GM18498 (cell line): Measurements from ENCODE around the gene RASL10A.
"Not testable (repeated sequence)": the region's sequence is repeated elsewhere in the genome, so short reads cannot be mapped to it uniquely, and the experiment has no call there.

Source experiments
- ATAC-seq: cut with Tn5 transposase; IDR thresholded peaks from one replicate; pipeline ENCODE4 v1.9.1; 2021; ENCODE audit warnings: mild to moderate bottlenecking, moderate library complexity; ENCODE audit not compliant: unreplicated experiment

Gene RASL10A, protein sequence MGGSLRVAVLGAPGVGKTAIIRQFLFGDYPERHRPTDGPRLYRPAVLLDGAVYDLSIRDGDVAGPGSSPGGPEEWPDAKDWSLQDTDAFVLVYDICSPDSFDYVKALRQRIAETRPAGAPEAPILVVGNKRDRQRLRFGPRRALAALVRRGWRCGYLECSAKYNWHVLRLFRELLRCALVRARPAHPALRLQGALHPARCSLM

DNA sequence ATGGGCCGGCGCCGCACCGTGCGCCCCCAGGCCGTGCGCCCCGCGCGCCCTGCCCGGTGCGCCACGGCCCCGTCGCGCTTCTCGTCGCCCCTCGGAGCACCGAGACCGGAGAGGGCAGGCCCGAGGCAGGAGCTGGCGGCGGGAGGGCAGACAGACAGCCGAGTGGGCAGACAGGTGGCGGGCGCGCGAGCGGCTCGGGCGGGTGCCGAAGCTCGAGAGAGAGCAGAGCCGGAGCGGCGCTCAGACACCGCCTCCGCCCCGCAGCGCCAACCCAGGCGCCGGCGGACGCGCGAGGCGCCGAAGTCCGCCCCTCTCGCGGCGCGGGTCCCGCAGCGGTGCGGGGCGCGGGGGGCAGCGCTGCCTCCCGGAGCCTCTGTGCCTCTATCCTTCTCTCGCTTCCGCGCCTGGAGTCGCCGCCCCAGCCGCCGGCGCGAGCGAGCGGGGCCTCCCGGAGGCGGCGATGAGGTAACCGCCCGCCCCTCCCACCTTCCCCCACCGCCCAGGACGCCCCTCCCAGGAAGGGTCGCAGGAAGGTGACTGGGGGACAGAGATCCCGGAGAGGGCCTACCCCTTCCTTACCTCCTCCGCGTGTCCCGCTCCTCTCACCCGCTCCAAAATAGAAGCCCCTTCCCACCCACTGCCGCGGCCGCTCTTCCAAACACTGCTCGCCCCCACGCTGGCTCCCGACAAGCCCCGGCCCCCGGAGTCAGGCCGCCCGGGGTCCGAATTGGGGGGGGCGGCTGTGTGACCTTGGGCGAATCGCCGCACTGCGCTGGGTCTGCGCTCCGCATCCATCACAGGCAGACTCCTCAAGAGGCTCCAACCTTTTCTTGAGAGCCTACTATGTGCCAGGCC lies at the start of gene RASL10A:
RASL10A (minus strand) TSS at position 412 of the 855 bp plus-strand sequence. CDS start 451 bp downstream, outside the sequence.
- ATAC-seq, result no peak

- no peak for ATAC-seq
These were observed 44.0 kb upstream of the RASL10A start for GRCh38 chr22:29359469-29359868.

DNA sequence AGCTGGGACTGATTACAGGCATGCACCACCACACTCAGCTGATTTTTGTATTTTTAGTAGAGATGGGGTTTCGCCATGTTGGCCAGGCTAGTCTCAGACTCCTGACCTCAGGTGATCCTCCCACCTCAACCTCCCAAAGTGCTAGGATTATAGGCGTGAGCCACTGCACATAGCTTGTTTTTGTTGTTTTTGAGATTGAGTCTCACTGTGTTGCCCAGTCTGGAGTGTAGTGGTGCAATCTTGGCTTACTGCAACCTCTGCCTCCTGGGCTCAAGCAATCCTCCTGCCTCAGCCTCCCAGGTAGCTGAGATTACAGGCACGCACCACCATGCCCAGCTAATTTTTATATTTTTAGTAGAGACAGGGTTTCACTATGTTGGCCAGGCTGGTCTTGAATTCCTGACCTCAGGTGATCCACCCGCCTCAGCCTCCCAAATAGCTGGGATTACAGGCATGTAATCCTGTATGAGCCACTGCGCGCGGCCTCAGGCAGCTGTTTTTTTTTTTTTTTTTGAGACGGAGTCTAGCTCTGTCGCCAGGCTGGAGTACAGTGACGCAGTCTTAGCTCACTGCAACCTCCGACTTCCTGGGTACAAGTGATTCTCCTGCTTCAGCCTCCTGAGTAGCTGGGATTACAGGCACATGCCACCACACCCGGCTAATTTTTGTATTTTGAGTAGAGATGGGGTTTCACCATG lies 41.8 kb upstream of the RASL10A start:
- not testable (repeated sequence) for ATAC-seq

GRCh38 chr22:29353860-29354259 lies 38.4 kb upstream of the RASL10A start:
- ATAC-seq, result no peak

DNA sequence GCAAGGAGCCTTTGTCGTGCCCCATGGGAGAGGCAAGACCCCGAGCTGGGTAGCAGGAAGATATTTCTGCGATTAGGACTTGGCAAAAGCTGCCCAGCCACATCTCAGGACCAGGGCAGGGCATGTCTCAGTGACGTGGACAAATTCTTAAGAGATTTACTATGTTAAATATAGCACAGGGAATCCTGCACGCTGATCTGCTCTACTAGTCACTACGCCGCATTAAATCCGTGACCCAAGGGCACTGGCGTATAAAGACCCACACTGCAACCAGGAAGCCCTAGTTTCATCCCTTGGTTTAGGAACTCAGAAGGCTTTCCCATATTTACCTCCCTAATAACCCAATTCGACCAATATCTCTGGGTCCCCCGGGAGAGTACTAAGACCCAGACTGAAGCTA lies 37.8 kb upstream of the RASL10A start:
- ATAC-seq, result no peak

- ATAC-seq, result no peak
These were observed 37.3 kb upstream of the RASL10A start for GRCh38 chr22:29352778-29353177.

DNA sequence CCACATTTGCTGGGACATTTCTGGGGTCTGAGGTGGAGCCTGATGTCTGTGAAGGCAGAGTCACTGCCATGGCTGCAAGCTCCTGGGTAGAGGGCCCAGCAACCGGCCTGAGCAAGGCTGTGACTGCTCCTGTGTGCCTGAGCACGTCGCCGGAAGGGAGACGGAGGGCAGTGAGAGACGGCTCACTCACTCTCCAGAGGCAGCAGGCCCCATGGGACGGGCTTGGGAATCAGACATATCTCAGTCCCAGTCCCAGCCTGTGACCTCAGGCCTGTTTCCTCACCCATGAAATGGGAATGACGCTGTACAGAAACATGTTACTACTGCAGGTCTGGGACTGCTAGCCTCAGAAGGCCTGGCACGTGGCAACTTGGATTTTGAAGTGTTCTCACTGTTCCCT lies 36.4 kb upstream of the RASL10A start:
- ATAC-seq, result no peak

DNA sequence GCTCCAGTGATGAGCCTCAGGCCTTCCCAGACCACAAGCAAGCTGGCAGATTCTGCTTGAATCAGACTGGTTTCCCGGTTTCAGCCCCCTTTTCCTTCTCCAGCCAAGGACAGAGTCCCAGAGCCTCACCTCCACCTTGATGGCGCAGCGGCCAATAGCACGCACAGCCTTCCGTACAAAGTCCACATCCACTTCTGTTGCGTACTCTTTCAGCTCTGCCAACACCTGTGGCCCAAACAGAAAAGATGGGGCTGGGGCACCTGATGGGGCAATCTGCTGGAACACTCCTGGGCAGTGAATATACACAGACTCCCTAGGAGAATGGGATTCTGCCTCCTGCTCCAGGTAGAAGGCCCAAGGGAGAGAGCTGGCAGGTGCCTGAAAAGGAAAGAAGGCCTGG lies 35.5 kb upstream of the RASL10A start:
- no peak for ATAC-seq

- ATAC-seq, result no peak
These were observed 33.5 kb upstream of the RASL10A start for GRCh38 chr22:29348956-29349355.

- no peak for ATAC-seq
These were observed 32.5 kb upstream of the RASL10A start for GRCh38 chr22:29348041-29348440.

- no peak for ATAC-seq
These were observed 31.2 kb upstream of the RASL10A start for GRCh38 chr22:29346659-29347058.

GRCh38 chr22:29345932-29346331 lies 30.4 kb upstream of the RASL10A start:
- no peak for ATAC-seq

GRCh38 chr22:29344889-29345288 lies 29.4 kb upstream of the RASL10A start:
- not testable (repeated sequence) for ATAC-seq

GRCh38 chr22:29344137-29344536 lies 28.6 kb upstream of the RASL10A start:
- no peak for ATAC-seq

- no peak for ATAC-seq
These were observed 27.9 kb upstream of the RASL10A start for GRCh38 chr22:29343313-29343805.

GRCh38 chr22:29342577-29343312 lies 27.2 kb upstream of the RASL10A start:
- ATAC-seq, result no peak

GRCh38 chr22:29342177-29342576 lies 26.7 kb upstream of the RASL10A start:
- no peak for ATAC-seq

DNA sequence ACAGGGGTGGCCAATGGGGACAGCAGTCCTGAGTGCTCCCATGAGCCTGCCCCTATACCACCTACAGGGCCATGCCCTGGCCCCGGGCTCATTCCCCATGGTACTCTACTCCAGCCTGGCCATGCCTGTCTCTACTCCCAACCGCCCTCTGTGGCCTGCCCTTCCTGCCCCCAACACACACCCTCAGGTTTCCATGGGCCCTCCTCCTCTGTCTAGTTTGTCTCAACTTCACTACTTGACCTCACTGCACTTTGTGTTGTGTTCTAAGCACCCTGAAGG lies 26.3 kb upstream of the RASL10A start:
- ATAC-seq, result no peak

DNA sequence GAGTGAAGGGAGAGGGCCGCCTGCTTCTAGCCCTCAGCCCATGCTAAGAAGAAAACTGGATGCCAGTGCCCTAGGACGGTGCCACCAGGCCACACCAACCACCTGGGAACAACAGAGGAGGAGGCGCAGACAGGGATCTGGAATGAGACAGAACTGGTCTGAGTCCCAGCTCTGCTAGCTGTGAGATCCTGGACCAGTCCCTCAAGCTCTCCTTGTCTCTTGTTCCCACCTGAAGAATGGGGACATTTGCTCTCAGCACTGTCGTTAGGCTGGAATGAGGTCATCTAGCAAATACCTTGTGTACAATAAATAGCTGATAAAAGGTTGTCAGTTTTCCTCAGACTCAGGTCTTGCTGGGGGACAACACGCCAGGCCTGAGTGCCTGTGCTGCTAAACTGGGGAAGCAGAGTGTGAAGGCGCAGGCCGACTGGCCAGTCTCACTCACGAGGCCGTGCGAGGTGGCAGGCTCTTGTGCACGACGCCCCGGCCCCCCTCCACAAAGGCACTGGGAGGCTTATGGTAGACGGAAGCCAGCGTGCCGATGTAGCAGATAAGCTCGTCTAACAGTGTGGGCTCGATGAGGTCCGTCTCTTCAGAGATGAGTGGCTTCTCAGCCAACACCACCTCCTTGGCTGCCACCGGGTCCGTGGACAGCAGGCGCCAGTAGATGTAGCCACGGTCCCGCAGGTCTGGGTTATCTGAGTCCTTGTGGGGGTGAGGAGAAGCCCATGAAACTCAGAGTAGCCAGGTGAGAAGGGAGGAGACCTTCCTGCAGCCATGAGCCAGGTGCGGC lies 25.8 kb upstream of the RASL10A start:
- ATAC-seq, result no peak

- no peak for ATAC-seq
These were observed 25.1 kb upstream of the RASL10A start for GRCh38 chr22:29340566-29340965.
